Liver (tissue), 9 donors: ENCODE measurements around the gene FCN1. TPM values are rescaled to one million over a fixed set of nuclear protein-coding genes. Genes with fewer than 3 reads are reported as not detected.

ENCODE experiments used
- DNase-seq: peaks from one replicate; pipeline ENCODE4 v3.0.0-alpha.2; 2017; ENCODE audit warnings: low spot score
- H3K27ac ChIP-seq, 2 donors: one replicate each; pipeline ENCODE4 v1.7.0; 2013; ENCODE audit warnings: inconsistent platforms in 2 of 2, low read length in 2 of 2, control low read depth in 1 of 2, low read depth in 1 of 2, mild to moderate bottlenecking in 1 of 2
- H3K27me3 ChIP-seq, 4 donors: one replicate each; pipeline versions ENCODE4 v1.6.1 to v1.7.0; 2013; ENCODE audit warnings: low read length in 3 of 4, inconsistent platforms in 1 of 4, mild to moderate bottlenecking in 1 of 4, moderate library complexity in 1 of 4; ENCODE audit not compliant: control insufficient read depth in 4 of 4, insufficient read depth in 4 of 4
- H3K36me3 ChIP-seq, 4 donors: one replicate each; pipeline versions ENCODE4 v1.6.1 to v1.7.0; 2013; ENCODE audit warnings: low read length in 3 of 4, mild to moderate bottlenecking in 3 of 4, low read depth in 1 of 4, moderate library complexity in 1 of 4; ENCODE audit not compliant: control insufficient read depth in 4 of 4, insufficient read depth in 3 of 4
- H3K4me1 ChIP-seq, 4 donors: one replicate each; pipeline versions ENCODE4 v1.6.1 to v1.7.0; 2013; ENCODE audit warnings: low read length in 3 of 4, mild to moderate bottlenecking in 3 of 4, moderate library complexity in 1 of 4; ENCODE audit not compliant: control insufficient read depth in 4 of 4, insufficient read depth in 4 of 4
- H3K4me3 ChIP-seq, 3 donors: one replicate each; pipeline versions ENCODE4 v1.6.1 to v1.7.0; 2013; ENCODE audit warnings: low read length in 3 of 3, control low read depth in 1 of 3, low read depth in 1 of 3, mild to moderate bottlenecking in 1 of 3
- H3K9ac ChIP-seq, 2 donors: one replicate each; pipeline ENCODE4 v1.7.0; 2013; ENCODE audit warnings: low read length in 2 of 2, mild to moderate bottlenecking in 2 of 2, moderate library complexity in 2 of 2, control low read depth in 1 of 2, low read depth in 1 of 2
- H3K9me3 ChIP-seq, 4 donors: one replicate each; pipeline versions ENCODE4 v1.6.1 to v1.7.0; 2013; ENCODE audit warnings: low read length in 3 of 4; ENCODE audit not compliant: control insufficient read depth in 4 of 4
- EGR1 ChIP-seq, 2 donors: IDR thresholded peaks; 2 replicates each; pipeline ENCODE4 v1.6.1; 2016 to 2018; ENCODE audit warnings: antibody characterized with exemption in 2 of 2, low read depth in 2 of 2
- FOXA1 ChIP-seq: IDR thresholded peaks from 2 replicates; pipeline ENCODE4 v1.6.1; 2016; ENCODE audit warnings: antibody characterized with exemption
- FOXA2 ChIP-seq: IDR thresholded peaks from 2 replicates; pipeline ENCODE4 v1.6.1; 2016; ENCODE audit warnings: antibody characterized with exemption
- GABPA ChIP-seq, 2 donors: IDR thresholded peaks in 1 of 2; conservative IDR thresholded peaks in 1 of 2; 2 replicates each; pipeline ENCODE4 v1.6.1; 2016; ENCODE audit warnings: antibody characterized with exemption in 2 of 2, mild to moderate bottlenecking in 1 of 2, moderate library complexity in 1 of 2
- HNF4G ChIP-seq: IDR thresholded peaks from 2 replicates; pipeline ENCODE4 v1.6.1; 2016; ENCODE audit warnings: antibody characterized with exemption
- NR2F2 ChIP-seq: IDR thresholded peaks from 2 replicates; pipeline ENCODE4 v1.6.1; 2016; ENCODE audit warnings: antibody characterized with exemption
- SP1 ChIP-seq: IDR thresholded peaks from 2 replicates; pipeline ENCODE4 v1.6.1; 2018; ENCODE audit warnings: antibody characterized with exemption, mild to moderate bottlenecking
- TAF1 ChIP-seq: conservative IDR thresholded peaks from 2 replicates; pipeline ENCODE4 v1.6.1; 2016; ENCODE audit warnings: antibody characterized with exemption, mild to moderate bottlenecking
- YY1 ChIP-seq: IDR thresholded peaks from 2 replicates; pipeline ENCODE4 v1.6.1; 2016; ENCODE audit warnings: antibody characterized with exemption, mild to moderate bottlenecking
- WGBS: extraction: QIAGEN DNeasy Blood & Tissue Kit; methylation state at CpG from one replicate; pipeline ENCODE4 v1.1.7; 2013; 5-methylcytosine and 5-hydroxymethylcytosine counted together
- polyA plus RNA-seq, 2 donors: library from polyadenylated mRNA; stranded (reverse) in 1 of 2; unstranded in 1 of 2; fragments of 200-250 nt in 1 of 2; fragments of >200 nt in 1 of 2; fragmentation: Nextera tagmentation in 1 of 2; extraction: Ambion mirVana in 1 of 2; gene quantifications; one replicate each; pipeline versions ENCODE4 v1.2.1 to v1.2.3, GENCODE V29; 2013 to 2015
- total RNA-seq, 2 donors: library from RNA; depleted of rRNA; stranded (reverse); fragments of >200 nt; gene quantifications; one replicate each; pipeline ENCODE4 v1.2.3, GENCODE V29; 2014
- TF ChIP-seq, protein P1 (sequence below): IDR thresholded peaks from 2 replicates; pipeline ENCODE4 v1.6.1; 2016; ENCODE audit warnings: antibody characterized with exemption
- TF ChIP-seq, protein P2 (sequence below): IDR thresholded peaks from 2 replicates; pipeline ENCODE4 v1.6.1; 2016; ENCODE audit warnings: antibody characterized with exemption
- TF ChIP-seq, protein P3 (sequence below): fragments of 150-350 bp; IDR thresholded peaks from 2 replicates; pipeline ENCODE4 v1.5.1; 2017; ENCODE audit warnings: improper control_type of control experiment, low read depth, low read length; ENCODE audit not compliant: missing input control
- TF ChIP-seq, protein P4 (sequence below): IDR thresholded peaks from 2 replicates; pipeline ENCODE4 v1.6.1; 2016; ENCODE audit warnings: antibody characterized with exemption, mild to moderate bottlenecking
- donor health status: healthy.
- donor health status: healthy.
- donor health status: healthy.
- donor health status: healthy.
- donor health status: healthy.

Gene FCN1
- total and polyA plus RNA-seq, 4 donors = 0.97 to 15.0 (median 5.4) TPM

DNA sequence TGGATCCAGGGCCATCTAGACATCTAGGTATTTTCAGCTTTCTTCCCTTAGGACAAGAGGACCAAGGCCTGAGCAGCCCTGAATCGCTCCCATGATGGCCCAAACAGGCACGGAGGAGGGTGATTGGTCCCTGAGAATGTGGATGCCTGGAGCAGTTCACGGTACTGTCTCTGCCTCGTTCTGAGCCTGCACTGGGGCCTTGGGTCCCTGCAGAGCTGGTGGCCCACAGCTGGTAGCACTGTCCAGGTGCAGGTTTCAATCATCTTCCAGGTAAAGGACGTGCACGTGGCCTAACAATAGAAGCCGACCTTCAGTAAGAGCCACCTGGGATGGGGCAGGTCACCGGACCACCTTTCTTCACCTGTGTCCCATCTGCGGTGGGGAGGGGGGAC lies 19.4 kb upstream of the FCN1 start (continued):
- TF ChIP-seq SP1 = no peak
- no peak for TF ChIP-seq FOXA1
- TF ChIP-seq NR2F2 = no peak
- TF ChIP-seq, protein P1, sequence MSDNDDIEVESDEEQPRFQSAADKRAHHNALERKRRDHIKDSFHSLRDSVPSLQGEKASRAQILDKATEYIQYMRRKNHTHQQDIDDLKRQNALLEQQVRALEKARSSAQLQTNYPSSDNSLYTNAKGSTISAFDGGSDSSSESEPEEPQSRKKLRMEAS = no peak
- TF ChIP-seq FOXA2 = no peak

DNA sequence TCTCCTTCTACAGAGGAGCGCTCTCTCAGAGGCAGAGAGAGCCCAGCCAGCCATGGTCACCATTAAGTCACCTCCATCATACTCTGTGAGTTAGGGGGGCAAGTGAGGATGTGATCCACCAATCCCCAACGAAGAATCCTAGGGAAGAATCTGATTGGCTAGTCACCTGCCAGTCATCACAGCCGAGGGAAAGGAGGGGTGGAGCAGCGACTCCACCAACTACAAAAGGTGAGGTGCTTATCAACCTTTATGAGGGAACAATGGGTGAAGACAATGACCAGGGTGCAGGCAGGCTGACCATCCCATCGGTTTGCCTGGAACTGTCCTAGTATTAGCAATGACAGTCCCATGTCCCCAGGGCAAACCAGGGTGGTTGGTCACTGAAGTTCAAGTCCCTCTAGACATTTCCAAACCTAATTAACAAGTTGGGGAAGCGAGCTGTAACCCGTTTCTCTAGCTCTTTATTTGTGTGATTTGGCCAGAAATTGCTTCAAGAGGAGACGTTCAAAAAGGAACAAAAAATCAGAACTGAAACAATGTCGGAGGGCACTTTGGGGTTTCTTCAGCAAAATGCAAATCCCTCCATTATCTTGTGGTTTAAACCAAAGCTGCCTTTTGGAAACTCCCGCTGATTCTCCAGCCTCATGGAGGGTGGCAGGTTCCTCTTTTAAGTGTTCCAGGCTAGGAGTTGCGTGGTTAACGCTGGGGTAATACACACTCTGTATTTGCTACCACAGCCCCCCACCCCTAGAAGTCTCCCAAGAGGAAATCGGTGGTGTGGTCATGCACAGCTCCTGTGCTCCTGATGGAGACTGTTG lies 18.8 kb upstream of the FCN1 start:
- WGBS = 69% methylated on average over 13 of the region's 13 CpGs
- H3K9ac ChIP-seq = no peak overlapping the region
- no peaks in the 10 kb centered on the region for H3K4me1 ChIP-seq
- no peak for DNase-seq
- no peaks in the 10 kb centered on the region for H3K27me3 ChIP-seq
- no peak for TF ChIP-seq FOXA1
- no peak overlapping the region for H3K27ac ChIP-seq
- no peak overlapping the region for H3K4me3 ChIP-seq
- no peaks in the 10 kb centered on the region for H3K9me3 ChIP-seq
- H3K36me3 ChIP-seq = no peaks in the 10 kb centered on the region

DNA sequence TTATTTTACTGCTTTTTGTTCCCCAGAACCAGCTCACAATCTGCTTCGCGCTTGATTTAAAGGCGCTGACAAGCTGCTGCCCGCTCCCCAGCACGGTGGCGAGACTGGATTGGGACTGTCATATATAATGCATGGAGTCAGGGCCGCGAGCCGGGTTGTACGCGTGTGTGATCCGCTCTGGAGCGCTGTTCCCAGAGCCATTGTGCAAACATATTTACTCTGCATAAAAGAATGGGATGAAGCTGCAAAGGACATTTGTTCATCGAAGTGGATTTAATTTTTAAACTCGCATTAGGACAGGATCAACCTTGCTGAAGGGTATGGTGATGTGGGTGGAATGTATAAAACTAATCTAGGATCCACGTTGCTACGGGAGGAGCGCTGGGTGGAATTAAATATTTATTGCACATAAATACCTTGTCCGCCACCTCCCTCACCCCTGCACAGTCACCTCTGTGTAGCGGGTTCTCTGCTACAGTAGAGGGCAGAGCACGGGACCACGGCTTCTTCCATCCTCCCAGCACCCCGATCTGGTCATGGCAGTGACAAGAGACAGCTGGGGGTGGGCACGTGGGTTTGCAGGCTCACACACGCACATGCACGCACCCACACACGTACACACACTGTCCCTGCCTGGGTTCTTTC lies 18.1 kb upstream of the FCN1 start:
- H3K27ac ChIP-seq = no peak overlapping the region
- H3K9me3 ChIP-seq = no peaks in the 10 kb centered on the region
- DNase-seq = no peak
- H3K4me3 ChIP-seq = no peak overlapping the region
- H3K9ac ChIP-seq = no peak overlapping the region
- H3K27me3 ChIP-seq = no peaks in the 10 kb centered on the region
- no peaks in the 10 kb centered on the region for H3K4me1 ChIP-seq
- no peaks in the 10 kb centered on the region for H3K36me3 ChIP-seq
- TF ChIP-seq SP1 (no peak), FOXA2 (no peak), HNF4G (no peak), TAF1 (no peak), YY1 (no peak), GABPA (IDR thresholded peaks at IDR 0.05 in 1 of 2, conservative IDR thresholded peaks at IDR 0.05 in 1 of 2) (no peak), EGR1 (IDR thresholded peaks at IDR 0.05; ENCODE audit: low read depth in 2 of 2) (no peak)
- TF ChIP-seq, protein P1 = no peak
- TF ChIP-seq, protein P2, sequence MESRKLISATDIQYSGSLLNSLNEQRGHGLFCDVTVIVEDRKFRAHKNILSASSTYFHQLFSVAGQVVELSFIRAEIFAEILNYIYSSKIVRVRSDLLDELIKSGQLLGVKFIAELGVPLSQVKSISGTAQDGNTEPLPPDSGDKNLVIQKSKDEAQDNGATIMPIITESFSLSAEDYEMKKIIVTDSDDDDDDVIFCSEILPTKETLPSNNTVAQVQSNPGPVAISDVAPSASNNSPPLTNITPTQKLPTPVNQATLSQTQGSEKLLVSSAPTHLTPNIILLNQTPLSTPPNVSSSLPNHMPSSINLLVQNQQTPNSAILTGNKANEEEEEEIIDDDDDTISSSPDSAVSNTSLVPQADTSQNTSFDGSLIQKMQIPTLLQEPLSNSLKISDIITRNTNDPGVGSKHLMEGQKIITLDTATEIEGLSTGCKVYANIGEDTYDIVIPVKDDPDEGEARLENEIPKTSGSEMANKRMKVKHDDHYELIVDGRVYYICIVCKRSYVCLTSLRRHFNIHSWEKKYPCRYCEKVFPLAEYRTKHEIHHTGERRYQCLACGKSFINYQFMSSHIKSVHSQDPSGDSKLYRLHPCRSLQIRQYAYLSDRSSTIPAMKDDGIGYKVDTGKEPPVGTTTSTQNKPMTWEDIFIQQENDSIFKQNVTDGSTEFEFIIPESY = no peak
- TF ChIP-seq, protein P3, sequence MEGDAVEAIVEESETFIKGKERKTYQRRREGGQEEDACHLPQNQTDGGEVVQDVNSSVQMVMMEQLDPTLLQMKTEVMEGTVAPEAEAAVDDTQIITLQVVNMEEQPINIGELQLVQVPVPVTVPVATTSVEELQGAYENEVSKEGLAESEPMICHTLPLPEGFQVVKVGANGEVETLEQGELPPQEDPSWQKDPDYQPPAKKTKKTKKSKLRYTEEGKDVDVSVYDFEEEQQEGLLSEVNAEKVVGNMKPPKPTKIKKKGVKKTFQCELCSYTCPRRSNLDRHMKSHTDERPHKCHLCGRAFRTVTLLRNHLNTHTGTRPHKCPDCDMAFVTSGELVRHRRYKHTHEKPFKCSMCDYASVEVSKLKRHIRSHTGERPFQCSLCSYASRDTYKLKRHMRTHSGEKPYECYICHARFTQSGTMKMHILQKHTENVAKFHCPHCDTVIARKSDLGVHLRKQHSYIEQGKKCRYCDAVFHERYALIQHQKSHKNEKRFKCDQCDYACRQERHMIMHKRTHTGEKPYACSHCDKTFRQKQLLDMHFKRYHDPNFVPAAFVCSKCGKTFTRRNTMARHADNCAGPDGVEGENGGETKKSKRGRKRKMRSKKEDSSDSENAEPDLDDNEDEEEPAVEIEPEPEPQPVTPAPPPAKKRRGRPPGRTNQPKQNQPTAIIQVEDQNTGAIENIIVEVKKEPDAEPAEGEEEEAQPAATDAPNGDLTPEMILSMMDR = no peak
- TF ChIP-seq, protein P4, sequence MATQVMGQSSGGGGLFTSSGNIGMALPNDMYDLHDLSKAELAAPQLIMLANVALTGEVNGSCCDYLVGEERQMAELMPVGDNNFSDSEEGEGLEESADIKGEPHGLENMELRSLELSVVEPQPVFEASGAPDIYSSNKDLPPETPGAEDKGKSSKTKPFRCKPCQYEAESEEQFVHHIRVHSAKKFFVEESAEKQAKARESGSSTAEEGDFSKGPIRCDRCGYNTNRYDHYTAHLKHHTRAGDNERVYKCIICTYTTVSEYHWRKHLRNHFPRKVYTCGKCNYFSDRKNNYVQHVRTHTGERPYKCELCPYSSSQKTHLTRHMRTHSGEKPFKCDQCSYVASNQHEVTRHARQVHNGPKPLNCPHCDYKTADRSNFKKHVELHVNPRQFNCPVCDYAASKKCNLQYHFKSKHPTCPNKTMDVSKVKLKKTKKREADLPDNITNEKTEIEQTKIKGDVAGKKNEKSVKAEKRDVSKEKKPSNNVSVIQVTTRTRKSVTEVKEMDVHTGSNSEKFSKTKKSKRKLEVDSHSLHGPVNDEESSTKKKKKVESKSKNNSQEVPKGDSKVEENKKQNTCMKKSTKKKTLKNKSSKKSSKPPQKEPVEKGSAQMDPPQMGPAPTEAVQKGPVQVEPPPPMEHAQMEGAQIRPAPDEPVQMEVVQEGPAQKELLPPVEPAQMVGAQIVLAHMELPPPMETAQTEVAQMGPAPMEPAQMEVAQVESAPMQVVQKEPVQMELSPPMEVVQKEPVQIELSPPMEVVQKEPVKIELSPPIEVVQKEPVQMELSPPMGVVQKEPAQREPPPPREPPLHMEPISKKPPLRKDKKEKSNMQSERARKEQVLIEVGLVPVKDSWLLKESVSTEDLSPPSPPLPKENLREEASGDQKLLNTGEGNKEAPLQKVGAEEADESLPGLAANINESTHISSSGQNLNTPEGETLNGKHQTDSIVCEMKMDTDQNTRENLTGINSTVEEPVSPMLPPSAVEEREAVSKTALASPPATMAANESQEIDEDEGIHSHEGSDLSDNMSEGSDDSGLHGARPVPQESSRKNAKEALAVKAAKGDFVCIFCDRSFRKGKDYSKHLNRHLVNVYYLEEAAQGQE = no peak
- 85% methylated on average over 27 of the region's 27 CpGs for WGBS
